HG03045 (cell line): ENCODE results near the gene SLC35A1.
"Not testable (repeated sequence)": the region's sequence is repeated elsewhere in the genome, so short reads cannot be mapped to it uniquely, and the experiment has no call there.

ENCODE experiments used
- ATAC-seq: cut with Tn5 transposase; IDR thresholded peaks from one replicate; pipeline ENCODE4 v1.9.1; 2021; ENCODE audit warnings: mild to moderate bottlenecking, moderate library complexity; ENCODE audit not compliant: unreplicated experiment

Gene SLC35A1, protein sequence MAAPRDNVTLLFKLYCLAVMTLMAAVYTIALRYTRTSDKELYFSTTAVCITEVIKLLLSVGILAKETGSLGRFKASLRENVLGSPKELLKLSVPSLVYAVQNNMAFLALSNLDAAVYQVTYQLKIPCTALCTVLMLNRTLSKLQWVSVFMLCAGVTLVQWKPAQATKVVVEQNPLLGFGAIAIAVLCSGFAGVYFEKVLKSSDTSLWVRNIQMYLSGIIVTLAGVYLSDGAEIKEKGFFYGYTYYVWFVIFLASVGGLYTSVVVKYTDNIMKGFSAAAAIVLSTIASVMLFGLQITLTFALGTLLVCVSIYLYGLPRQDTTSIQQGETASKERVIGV

GRCh38 chr6:87472525-87473418 lies at the start of gene SLC35A1:
Gene SLC35A1 (plus strand): TSS chr6:87472974. CDS start chr6:87473004, 30 bp downstream.
- peak; percentile 97 for ATAC-seq

- no peak for ATAC-seq
Observed at GRCh38 chr6:87426789-87427188, 46.0 kb upstream of the SLC35A1 start.

GRCh38 chr6:87430499-87430898 lies 42.3 kb upstream of the SLC35A1 start:
- no peak for ATAC-seq

GRCh38 chr6:87431263-87431662 lies 41.5 kb upstream of the SLC35A1 start:
- ATAC-seq, result no peak

DNA sequence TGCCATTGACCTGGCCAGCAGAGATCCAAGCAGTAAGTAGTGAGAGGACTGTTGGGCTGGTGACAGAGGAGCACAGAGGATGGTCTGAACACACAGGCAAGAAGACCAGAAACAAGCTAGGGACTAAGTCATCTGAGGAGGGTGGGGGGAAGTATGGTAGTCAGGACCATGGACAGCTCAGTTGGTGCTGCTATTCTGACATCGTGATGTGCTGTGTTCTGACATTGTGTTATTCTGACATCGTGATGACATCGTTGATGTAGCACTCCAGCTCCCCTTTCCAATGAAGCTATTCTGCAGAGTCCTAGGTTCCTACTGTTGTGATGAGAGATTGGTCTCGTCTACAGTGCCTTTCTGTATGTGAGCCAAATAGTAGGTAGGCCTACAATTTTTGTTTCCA lies 36.3 kb upstream of the SLC35A1 start:
- no peak for ATAC-seq

DNA sequence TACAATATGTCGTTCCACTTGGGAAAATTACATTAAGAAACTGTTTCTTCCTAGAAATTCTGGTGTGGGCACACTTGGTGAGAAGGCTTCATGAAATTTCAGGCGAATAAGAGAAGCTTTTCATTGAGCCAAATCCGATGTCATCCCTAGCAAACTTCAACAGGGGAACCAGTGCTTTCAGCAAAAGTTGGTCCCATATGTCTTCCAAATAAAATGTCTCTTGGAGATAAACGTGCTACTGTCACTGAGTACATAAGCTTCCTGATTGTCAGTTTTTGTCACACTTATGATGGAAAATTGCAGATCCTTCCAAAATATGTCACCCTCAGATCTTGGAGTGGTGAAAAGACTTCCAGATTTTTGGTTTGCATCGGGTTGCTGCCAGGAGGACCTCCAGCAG lies 31.1 kb upstream of the SLC35A1 start:
- no peak for ATAC-seq

DNA sequence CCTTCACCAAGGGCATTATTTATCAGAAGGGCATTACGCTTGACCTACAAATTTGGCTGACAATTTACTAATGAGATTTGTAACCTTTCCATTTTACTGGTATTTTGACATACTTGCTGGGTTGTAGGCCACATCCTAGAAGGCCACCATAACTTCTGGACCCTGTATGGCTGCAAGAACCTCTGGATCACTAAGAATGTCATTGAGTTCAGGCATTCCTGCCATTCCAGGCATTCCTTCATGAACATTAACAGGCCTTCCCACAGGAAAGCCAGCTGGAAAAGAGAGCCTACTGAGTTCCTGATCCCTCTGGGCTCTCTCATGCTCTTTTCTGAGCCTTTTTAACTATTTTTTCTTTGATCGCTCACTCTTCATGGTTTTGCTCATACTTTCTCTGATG lies 28.4 kb upstream of the SLC35A1 start:
- ATAC-seq, result no peak

- no peak for ATAC-seq
Observed at GRCh38 chr6:87465051-87465450, 7.7 kb upstream of the SLC35A1 start.

DNA sequence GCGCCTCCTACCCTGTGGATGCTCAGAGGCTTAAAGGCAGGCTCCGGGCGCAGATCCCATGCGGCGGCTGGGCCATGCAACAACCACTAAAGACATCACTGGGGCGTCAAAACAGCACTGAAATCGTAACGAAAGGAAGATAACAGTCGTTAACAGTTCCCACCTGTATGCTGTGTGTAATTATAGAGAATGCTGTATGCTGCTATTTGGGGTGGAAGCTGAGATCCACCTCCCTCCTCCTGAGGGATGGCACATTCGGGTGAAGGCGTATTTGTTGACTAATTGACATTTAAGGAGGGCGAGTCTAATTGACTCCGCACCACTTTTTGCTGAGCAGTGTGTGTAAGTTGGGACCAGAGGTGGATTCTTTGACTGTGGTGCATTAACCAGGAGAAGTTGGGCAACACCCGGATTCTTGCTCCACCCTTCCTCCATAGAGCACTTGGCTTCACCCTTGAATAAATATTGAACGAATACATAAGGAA lies 687 bp downstream of the SLC35A1 start:
- peak; percentile 70 for ATAC-seq

- no peak for ATAC-seq
Observed at GRCh38 chr6:87481931-87482330, 9.2 kb downstream of the SLC35A1 start.

- ATAC-seq, result no peak
Observed at GRCh38 chr6:87482366-87482765, 9.6 kb downstream of the SLC35A1 start.

- no peak for ATAC-seq
Observed at GRCh38 chr6:87483929-87484328, 11.2 kb downstream of the SLC35A1 start.

DNA sequence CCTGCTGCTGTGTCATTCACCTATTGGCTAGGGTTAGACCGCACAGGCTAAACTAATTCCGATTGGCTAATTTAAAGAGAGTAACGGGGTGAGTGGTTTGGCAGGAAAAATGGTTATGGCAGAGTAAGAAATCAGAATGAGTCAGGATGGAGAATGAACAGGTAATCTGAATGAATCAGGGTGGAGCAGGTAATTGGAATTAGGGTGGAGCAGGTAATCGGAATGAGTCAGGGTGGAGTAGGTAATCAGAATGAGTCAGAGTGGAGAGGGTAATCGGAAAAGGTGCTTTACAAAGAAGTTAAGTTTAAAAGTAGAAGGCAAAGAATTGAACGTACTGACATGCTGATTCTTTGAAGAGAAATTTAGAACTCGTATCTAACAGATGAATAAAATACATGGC lies 11.7 kb downstream of the SLC35A1 start:
- no peak for ATAC-seq

GRCh38 chr6:87487555-87487954 lies 14.8 kb downstream of the SLC35A1 start:
- ATAC-seq, result no peak

DNA sequence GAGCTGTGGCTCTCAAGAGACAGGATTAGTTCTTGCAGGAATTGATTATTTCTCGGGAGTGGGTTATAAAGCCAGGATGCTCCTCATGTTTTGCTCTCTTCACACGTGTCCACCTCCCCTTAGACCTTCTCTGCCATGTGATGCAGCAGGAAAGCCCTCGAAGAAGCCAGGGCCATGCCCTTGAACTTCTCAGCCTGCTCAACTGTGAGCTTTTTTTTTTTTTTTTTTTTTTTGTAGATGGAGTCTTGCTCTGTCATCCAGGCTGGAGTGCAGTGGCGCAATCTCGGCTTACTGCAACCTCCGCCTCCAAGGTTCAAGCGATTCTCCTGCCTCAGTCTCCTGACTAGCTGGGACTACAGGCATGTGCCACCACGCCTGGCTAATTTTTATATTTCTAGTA lies 16.6 kb downstream of the SLC35A1 start:
- not testable (repeated sequence) for ATAC-seq

DNA sequence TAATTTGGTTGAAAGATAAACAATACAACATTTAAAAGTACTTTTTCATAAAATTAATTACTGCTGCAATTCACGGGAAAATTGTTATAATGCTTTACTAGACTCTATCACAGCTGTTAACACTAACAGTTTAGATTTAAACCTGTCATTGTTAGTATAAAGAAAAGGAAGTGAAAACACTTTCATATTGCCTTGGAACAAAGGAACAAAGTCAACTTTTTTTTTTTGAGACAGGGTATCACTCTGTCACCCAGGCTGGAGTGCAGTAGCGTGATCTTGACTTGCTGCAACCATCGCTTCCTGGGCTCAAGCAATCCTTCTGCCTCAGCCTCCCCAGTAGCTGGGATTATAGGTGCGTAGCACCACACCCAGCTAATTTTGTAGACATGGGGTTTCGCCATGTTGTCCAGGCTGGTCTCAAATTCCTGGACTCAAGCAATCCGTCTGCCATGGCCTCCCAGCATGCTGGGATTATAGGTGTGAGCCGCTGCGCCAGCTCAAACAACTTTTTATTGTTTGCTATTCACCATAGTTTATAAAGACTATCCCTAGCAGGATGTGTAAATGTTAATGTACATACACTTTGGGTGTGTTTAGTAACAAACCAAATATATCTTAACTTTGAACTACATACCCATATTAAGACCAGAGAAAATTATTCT lies 22.1 kb downstream of the SLC35A1 start:
- peak; percentile 66 for ATAC-seq

DNA sequence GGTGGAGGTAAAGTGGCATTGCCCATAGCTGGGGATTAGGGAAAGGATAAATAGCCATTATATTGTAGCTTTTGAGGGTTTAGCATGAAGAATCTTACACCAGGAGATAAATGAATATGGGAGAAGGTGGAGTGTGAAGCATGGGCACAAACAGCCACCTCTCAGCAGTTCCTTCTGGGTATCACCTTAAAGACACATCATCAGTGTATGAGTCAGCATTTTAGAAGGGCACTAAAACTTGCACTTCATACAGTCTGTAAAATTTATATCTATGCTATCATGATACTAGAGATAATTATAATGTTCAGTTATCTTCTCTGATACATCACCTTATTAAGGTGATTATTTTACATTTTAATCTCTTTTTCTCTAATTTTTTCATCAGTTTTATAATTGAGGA lies 25.3 kb downstream of the SLC35A1 start:
- ATAC-seq, result no peak

- ATAC-seq, result no peak
Observed at GRCh38 chr6:87501809-87502572, 29.2 kb downstream of the SLC35A1 start.

- no peak for ATAC-seq
Observed at GRCh38 chr6:87504441-87504840, 31.7 kb downstream of the SLC35A1 start.

GRCh38 chr6:87514831-87515230 lies 42.1 kb downstream of the SLC35A1 start:
- no peak for ATAC-seq

DNA sequence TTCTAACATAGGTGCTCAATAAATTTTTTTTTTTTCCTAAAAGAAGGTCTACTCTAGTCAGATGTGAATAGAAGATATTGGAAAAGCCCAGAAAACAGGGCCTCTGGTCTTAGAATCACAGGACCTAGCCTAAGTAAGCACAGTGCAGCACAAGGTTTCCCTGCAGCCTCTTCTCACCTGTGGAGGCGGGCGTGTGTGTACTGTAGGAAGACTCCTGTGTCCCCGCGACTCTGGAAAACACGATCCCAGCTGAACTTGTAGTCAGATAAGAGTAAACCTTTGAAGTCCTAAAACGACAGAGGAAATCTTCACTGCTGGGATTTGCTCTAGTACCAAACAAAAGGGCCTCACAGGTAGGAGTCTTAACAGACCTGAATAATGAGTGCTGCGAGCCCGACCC lies 45.7 kb downstream of the SLC35A1 start:
- no peak for ATAC-seq
